GM19043 (cell line): ENCODE results near the gene CERK.

Source experiments
- ATAC-seq: cut with Tn5 transposase; IDR thresholded peaks from one replicate; pipeline ENCODE4 v1.9.1; 2021; ENCODE audit warnings: low read depth; ENCODE audit not compliant: unreplicated experiment

CERK gene

DNA sequence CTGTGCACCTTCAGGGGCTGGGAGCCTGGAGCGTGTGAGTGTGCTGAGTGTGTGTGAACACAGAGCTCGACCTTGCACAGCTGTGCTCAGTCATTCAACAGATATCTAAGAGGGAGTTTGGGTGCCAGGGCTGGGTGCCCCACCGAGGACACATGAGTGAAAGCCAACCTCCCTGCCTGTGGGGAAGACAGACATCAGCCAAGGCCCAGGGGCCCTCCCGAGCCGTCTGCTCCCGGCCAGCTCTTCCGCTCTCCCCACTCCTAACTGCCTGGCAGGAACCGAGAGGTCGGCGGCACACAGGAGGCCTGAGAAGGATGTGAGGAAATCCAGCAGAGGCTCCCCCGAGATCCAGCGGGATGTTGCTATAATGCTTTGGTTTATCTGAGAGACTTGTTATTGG is 32.0 kb downstream of the CERK start:
- ATAC-seq: no peak

DNA sequence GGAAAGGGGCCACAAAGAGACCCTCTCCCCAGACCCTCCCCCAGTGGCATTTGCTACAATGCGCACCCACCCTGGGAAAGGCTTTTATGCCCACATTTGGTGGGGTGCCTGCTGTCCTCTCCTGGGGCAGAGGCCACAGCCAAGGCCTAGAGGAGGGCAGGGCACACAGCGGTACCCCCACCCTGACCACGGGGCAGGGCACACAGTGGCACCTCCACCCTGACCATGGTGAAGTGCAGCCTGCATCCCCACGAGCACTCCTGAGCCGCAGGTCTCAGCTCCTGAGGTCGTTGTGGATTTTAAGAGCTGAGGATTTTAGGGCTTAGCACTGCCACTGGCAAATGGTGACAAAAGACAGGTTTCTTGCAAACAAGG is 34.1 kb downstream of the CERK start:
- no peak for ATAC-seq

DNA sequence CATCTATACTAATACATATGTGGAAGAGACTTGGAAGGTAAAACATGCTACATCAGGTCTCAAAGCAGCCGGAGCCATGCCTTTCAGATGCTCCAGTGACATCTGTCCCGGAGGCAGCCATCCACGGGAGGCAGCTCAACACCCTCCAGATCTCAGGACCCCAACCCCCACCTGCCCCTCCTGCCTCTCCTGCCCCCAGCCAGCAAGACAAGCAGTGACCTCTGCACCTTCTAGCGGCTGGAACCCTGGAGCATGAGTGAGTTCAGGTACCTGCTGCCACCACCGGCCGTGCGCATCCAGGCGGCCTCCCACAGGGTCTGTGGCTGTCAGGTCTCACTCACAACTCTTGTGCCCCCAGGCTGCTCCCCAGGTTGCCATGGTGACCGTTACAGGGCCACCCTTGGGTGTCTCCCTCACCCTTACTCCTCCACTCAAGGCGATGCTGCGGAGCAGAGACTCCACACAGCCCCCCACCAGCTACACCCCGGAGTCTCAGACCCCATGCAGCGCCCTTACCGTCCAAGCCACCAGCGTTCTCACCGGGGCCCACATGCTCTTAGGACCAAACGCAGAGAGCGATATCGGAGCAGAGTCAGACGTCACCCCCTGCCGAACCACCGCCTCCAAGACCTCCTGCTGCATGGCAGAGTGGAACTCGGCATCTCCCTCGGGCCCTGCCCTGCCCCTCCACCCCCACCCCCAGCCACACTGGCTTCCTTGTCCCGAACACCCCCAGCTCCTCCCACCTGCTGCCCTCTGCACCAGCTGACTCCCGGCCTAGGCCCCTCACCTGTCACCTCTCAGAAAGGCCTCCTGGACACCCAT is 34.7 kb downstream of the CERK start:
- no peak for ATAC-seq

DNA sequence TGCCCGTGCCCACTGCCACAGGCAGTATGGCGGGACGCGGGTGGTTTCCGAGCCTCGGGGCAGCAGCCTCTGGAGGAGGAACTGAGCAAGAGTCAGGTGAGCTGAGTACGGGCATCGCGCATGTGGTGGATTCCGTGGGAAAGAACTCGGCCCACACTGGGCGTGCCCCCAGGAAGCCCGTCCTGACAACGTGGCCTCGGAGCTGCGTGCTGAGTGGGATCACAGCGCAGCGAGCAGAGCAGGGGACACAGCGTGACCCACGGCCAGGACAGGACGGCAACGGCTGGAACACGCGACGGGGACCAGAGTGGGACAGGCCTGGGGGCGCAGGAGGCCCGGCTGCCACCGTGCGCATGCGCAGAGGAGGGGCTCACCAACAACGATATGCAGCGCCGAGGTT is 36.8 kb downstream of the CERK start:
- ATAC-seq: no peak

DNA sequence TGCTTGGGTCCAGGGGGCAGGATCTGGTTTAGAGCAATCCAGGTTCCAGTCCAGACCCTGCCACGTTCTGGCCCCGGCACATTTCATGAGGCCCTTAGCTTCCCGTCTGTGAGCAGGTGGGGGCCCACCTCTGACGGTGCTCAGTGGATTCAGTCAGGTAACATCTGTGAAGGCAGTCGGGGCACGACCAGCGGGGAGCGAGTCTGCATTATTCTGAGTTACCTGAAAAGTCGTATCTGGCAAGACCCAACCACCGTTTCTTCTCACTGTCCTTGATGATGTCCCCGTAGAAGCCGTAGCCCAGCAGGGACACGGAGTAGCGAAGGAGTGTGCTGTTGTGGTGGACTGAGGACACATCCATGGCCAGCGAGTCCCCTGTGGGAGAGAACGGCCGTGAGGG is 39.0 kb downstream of the CERK start:
- ATAC-seq: no peak

DNA sequence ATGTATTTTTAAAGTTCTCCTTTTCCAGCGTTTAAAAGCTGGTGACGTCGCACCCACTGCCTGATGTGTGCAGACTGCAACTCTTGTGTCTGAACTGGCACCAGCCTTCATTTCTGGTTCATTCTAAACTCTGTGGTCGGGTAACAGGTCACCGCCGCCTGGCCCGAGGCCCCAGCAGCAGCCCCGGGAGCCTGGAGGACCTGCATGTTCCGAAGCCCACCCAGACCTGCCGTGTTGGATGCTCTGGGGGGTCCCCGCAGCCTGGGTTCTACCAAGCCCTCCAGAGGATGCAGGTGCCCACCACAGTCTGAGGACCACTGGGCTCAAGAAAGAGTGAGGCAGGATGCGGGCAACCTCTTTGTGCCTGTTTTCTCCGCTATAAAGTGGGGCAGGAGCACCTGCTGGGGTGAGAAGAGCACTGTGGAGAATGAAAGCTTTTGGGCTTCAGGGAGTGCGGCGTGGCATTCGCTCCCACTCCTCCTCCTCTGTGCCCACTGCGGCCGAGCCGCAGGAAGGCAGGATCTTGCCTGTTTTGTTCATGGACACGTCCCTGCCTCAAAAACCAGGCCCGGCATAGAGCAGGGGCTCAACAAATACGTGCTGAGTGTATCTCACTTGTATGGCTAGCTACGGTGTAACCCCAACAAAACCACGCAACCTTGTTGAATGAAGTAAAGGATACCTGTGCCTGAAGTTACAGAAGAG is 40.1 kb downstream of the CERK start:
- ATAC-seq: no peak

DNA sequence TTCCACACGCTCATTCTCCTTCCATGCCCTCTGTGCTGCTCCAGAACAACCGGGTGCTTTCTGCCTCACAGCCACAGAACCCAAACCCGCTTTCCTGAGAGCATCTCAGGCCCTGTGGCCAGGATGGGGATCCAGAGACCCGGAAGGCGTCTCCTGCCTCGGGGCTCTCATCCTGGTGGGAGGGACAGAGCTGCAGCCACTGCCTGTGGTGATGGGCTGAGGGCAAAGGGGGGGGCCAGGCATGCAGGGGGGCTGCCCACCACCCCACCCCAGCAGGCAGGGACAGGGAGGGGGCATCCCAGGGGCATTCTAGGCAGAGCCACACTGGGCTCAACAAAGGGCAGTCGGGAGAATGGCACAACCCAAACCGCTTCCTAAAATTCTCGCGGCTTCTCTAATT is 41.4 kb downstream of the CERK start:
- no peak for ATAC-seq

DNA sequence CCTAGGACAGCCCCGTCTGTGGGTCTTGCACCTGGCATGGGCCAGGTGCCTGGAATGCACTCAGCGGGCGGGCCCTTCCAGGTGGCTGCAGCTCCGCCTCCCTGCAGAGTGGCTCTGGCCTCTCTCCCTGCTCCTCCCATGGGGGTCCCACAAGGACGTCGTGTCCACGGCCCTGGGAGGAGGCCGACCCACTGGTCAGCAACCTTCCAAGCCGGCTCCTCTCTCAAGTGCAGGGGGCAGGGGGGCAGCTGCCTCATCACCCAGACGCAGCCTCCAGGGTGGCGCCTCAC is 41.9 kb downstream of the CERK start:
- no peak for ATAC-seq

DNA sequence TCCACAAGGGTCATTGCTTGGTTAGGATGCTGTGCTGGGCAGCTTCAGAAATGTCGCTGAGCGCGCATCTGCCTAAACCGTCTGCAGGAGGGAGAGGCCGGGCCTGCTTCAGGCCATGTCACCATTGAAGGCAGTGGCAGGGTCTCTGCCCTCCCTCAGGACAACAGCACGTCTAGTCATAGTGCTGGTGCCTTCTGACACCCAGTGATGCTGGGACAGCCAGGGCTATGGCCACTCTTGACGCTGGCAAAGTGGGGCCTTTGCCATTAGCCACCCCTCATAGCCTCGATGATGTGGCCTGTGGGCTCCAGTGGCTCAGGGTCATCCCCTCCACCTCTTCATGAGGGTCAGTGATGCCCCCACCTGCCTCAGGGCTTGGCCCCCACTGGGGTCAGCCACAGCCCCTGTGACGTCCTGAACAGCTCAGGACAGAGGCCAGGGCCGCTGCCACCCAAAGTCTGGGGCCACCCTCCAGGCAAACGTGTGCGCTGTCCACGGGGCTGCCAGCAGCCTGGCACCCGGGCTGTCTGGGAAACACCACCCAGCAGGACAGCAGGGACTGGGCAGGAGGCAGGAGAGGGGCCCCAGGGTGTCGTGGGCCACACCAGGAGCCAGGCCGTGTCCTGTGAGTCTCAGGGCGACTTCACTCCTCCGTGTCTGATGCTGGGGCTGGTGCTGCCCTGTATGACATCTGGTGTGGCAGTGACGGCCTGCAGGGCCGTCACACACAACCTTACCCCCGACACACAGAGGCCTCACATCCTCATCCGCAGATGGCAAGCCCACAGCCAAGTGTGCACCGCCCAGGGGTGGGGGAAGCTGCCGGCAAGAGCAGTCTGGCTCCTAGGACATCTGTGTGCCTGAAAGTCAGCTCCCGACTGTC is 42.5 kb downstream of the CERK start:
- no peak for ATAC-seq

DNA sequence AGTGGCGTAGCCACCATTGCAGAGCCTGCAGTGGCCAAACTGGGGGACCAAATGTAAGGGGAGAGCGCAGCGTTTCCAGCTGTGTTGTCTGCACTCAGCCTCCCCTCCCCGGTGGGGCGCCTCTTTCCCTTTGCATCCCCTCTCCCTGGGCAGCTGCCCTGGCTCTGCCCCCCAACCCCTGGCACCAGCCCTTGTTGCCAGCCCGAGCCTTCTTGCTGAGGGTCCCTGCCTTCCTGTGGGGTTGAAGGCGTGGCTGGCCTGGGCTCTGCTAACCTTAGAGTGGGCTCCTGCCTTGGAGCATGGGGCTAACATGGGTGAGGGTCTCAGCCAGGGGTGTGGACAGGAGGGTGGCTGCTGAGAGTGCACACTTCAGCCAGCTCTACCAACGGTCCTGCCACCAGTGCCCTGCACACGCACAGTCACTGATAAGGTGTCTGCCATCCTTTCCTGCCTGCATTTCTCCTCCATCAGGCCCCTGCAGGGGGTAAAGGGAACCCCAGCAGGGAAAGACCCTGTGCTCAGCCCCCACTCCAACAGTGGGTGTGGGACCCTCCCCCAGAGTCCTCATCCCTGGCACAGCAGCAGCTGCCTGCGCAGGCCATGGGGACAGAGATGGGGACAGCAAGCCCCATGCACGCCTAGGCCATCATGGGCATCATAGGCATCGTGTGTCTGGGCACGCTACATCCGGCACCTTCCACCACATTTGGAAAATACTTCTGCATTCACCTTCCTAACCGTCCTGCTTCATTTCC is 43.5 kb downstream of the CERK start:
- ATAC-seq: no peak

DNA sequence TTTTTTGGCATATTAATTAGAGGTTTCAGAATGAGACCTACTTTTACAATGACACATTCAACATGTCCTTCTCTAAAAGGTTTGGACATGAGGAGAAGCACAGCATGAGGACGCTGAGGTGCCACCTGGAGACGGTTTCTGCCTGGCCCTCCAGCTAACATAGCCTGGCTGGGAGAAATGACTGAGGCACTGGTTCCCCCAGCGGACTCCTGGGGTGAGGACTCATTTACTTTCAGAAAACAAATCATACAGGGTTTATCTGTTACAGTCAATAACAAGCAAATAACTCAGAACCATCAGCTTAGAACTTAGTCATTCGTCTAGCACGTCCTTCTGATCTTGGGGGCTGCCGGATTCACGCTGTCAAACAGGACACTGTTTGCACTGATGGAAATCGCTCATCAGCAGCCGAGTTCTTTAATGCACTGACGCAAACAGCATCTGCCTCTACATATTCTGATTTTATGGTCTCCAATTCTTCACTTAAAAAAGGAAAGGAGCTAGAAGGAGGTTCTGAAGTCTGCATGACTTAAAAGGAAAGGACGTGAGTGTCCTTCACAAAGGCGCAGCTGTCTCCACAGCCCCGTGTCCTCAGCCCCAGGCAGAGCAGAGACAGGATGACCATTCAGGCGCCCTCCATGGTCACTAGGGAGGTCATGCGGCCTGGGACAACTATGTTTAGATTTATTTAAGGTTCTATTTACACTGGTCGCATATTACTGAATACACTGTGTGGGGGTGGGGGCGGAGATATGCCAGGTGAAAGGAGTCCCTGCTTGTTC is 44.2 kb downstream of the CERK start:
- no peak for ATAC-seq

DNA sequence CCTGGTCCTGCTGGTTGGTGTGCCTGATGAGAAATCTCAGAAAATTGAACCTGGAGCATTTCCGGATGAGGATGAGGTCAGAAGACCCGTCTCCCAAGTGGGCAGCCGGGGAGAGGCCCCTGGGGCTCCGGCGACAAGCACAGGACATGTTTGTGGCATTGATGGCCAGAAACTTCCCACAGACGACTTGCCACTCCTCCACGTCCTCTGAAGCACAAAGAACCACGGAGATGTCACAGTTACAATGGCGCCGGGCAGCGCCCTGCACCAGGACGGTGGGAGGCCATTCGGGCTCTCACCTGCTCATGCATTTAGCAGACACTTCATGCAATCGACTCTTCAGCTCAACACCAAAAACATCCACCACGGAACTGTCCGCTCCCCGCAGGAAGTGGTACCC is 46.5 kb downstream of the CERK start:
- no peak for ATAC-seq

DNA sequence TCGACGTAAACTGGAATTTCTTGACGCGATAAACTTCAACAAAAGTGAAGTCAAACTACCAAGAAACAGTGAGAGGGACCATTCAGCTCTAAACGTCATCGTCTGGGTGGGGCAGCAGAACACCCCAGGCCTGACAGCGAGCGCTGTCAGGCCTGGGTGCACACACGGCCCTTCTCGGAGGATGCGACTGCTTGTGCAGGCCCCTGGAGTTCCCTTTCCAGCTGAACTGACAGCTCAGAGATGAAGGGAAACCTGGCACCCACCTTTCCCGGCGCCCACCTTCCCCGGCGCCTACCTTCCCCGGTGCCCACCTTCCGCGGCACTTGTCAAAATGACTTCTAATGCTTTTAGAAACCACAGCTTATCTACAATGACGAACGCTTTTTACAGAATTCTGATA is 47.9 kb downstream of the CERK start:
- no peak for ATAC-seq

DNA sequence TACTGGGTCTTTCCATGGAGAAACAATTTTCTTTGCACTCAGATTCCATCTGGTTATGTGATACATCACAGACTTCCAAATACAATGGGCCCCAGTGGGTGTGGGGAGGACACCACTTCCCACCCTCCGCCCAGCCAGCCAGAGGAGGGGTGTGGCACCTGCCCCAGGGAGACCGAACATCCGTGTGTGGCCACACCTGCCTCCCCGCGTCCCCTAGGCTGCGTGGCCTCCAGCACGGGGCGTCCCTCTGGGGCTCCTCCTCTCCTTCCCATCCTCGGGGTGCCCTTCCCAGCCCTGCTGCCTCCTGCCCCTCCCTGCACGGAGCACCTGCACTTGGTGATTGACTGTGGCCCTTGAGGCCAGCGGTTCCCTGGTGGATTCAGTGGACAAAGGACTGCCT is 49.1 kb downstream of the CERK start:
- ATAC-seq: no peak

DNA sequence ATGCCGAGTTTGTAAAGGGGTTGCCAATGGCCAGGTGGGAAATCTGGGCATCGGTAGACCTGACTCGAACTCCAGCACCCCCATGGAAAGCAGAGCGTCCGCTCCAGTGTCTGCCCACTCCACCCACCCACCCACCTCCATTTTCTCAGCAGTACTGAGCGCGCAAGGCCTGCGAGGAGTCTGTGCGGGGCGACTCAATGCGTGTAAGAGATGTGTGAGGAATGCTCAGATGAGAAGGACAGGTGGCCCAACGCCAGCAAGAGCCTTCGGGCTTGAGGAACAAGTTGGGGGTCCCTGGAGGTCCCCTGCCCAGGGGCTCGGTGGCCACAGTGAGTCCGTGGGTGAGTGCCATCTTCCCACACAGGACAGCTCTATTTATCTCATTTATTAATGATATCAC is 50.6 kb downstream of the CERK start:
- ATAC-seq: no peak

DNA sequence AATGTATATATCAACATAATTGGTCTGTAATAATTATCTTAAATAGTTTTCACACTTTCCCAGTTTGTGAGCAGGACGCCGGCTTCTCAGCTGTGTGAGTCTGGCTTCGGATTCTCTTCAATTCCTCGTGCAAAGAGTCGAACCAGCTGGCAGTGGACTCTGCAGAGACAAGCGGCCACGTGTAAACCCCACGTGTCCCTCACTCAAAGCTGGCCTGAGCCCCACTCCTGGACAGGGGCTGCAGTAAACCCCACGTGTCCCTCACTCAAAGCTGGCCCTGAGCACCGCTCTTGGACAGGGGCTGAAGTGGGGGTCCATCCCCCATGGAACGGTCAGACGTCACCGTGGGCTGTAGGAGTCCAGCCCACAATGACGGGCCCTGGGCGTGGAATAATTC is 51.0 kb downstream of the CERK start:
- no peak for ATAC-seq

DNA sequence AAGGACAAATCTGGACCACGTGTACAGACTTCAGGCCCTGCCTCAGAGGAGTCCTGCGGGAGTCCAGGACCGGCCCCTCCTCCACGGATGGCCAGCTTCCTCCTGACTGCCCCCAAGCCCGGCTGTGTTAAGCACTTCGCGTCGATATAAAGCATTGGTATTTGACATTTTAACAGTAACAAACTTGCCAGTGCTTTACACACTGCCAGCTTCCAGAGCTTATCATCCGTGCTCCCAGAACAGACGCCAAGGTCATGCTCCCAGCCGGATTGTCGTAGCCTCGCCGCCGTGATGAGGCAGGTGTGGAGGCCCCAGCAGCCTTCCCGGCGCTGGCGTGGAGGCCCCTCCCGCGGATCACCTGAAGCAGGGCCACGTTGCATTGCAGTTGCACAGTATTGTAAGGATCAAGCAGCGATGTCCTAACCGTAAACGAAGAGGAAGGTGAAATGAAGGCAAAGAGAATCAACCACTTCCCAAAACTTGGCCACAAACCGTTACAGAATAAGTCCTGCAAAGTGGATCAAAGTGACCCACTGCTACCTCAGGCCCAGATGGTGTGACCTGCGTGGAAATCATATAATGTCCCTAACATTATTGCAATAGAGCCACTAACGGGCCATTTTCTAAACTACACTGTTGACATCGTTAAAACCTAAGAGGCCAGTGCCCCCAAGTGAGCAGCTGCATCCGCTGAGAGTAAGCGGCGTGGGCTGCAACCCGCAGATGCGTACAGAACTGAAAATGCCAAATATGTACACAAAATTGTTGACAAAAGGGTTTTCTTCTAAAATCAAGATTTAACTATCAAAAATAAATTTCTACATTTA is 51.6 kb downstream of the CERK start:
- no peak for ATAC-seq

DNA sequence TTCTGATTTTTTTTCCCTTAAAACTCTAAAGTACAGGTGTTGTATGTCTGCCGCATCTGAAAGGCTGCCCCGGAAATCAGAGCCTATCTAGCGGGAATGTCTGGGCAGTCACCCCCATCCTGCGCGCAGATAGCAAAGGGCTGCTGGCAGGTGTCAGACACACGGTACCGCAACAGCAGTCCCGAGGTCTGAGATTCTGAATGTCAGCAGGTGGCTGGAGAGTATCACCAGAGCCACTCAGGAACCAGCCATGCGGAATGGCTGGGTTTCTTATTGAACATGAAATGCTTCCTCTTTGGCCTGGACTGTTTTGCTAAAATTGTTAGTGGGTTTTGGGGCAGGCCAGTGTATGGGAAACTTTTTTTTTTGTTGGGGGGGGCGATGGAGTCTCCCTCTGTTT is 53.3 kb downstream of the CERK start:
- ATAC-seq: peak; percentile 77

DNA sequence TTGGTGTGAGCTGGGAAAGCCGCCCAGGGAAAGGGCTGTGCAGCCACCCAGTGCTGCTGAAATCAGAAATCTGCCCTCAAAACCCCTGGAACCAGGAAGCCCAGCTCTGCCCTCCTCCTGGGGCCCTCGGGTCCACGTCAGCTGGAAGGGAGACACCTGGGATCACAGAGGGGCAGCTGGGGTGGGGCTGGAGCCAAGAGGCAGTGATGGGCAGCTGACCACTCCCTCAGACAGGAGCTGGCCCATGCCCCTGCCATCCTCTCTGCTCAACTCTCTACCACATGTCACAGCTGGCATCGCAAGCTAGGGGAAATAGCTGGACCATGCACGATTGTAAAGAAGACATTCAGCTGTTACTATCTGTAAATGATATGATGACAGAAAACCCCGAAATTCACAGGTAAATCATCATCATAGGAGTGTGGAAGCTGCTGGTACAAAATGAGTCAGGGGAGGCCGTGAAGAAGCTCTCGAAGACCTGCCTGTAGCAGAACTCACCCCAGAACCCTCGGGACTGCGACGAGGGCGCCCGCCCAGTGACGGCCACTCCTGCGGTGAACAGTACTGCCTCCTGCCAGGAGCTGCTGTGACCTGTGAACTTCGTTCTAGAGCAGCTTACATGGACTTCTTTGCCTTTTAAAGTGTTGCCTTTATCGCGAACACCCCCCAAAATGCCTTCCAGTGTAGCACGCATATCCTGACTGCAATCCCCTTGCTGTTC is 55.9 kb downstream of the CERK start:
- no peak for ATAC-seq
